Measurements from ENCODE around the gene CDH12.

GRCh38 chr5:22108545-22108944, 744.6 kb downstream of the CDH12 start:
- no peak for TF ChIP-seq POLR2A (IDR thresholded peaks at IDR 0.05)
- no peak for TF ChIP-seq CTCF (IDR thresholded peaks at IDR 0.05)

Measured in vagina (tissue), 2 donors.